Transverse colon (tissue), 4 donors: ENCODE data around the gene TMEM238. TPM values are rescaled to one million over a fixed set of nuclear protein-coding genes. Genes with fewer than 3 reads are reported as not detected.

Experiments
- DNase-seq: peaks from one replicate; pipeline ENCODE4 v3.0.0-alpha.2; 2019
- H3K27ac ChIP-seq, 4 donors: fragments of 200-600 bp; sonication (generic); 2 replicates each; pipeline ENCODE4 v1.5.1; 2016 to 2018; ENCODE audit warnings: inconsistent platforms in 4 of 4
- H3K27me3 ChIP-seq: fragments of 200-600 bp; sonication (generic); 2 replicates; pipeline ENCODE4 v1.5.1; 2017; ENCODE audit warnings: inconsistent platforms
- H3K36me3 ChIP-seq, 4 donors: fragments of 200-600 bp; sonication (generic); 2 replicates each; pipeline ENCODE4 v1.5.1; 2017 to 2019; ENCODE audit warnings: inconsistent platforms in 4 of 4
- H3K4me1 ChIP-seq, 4 donors: fragments of 200-600 bp; sonication (generic); 2 replicates each; pipeline ENCODE4 v1.5.1; 2017 to 2020; ENCODE audit warnings: inconsistent platforms in 4 of 4
- H3K4me3 ChIP-seq, 4 donors: fragments of 200-600 bp; sonication (generic); 1 replicate in 1 of 4; 2 replicates in 3 of 4; pipeline versions ENCODE4 v1.5.1 to v1.6.1; 2017 to 2019; ENCODE audit warnings: inconsistent platforms in 4 of 4
- H3K9me3 ChIP-seq, 2 donors: fragments of 200-600 bp; sonication (generic); 2 replicates each; pipeline ENCODE4 v1.5.1; 2017 to 2019; ENCODE audit warnings: inconsistent platforms in 2 of 2
- EP300 ChIP-seq: sonication (generic); formaldehyde crosslinking; IDR thresholded peaks from one replicate; pipeline ENCODE4 v1.6.1; 2017; ENCODE audit warnings: antibody characterized with exemption, low read depth
- POLR2A ChIP-seq: fragments of 450-650 bp; IDR thresholded peaks from one replicate; pipeline ENCODE4 v1.6.1; 2016; ENCODE audit warnings: antibody characterized with exemption, mild to moderate bottlenecking, moderate library complexity
- POLR2AphosphoS5 ChIP-seq, 3 donors: sonication (generic); formaldehyde crosslinking; IDR thresholded peaks; one replicate each; pipeline ENCODE4 v1.6.1; 2016; ENCODE audit warnings: antibody characterized with exemption in 3 of 3
- WGBS, 2 donors: methylation state at CpG; one replicate each; pipeline ENCODE4 v1.1.5; 2018; ENCODE audit warnings: low coverage in 1 of 2; 5-methylcytosine and 5-hydroxymethylcytosine counted together
- in situ Hi-C, 4 donors: fragments of 200-750 bp; cut with MboI; loops; one replicate each; pipeline versions ENCODE4 v1.15.0 to v1.15.1; 2017; ENCODE audit warnings: low sequenced_read_pairs in 3 of 4, low pct_ligation_motif_present in 1 of 4, low pct_unique_long_range_greater_than_20kb in 1 of 4
- intact Hi-C: fragments of 100-400 bp; cut with DNase I; formaldehyde crosslinking; loops from one replicate; pipeline ENCODE4 v1.15.1; 2023; ENCODE audit warnings: low total_unique reads
- total RNA-seq, 4 donors: library from RNA; depleted of rRNA; stranded (reverse); fragments of >200 nt; gene quantifications; one replicate each; pipeline ENCODE4 v1.1.0, GENCODE V29; 2016
- TF ChIP-seq, protein P1 (sequence below), 5 experiments: fragments of 200-600 bp in 3 of 5; fragments of 450-650 bp in 2 of 5; sonication (generic) in 3 of 5; IDR thresholded peaks; 1 replicate in 2 of 5; 2 replicates in 3 of 5; pipeline ENCODE4 v1.5.1; 2016 to 2017; ENCODE audit warnings: antibody characterized with exemption in 5 of 5, inconsistent platforms in 3 of 5, mild to moderate bottlenecking in 2 of 5, moderate library complexity in 1 of 5

Gene TMEM238
- total RNA-seq, 4 donors from 2014 or later, result 12.0 to 199 (median 42.5) TPM

DNA sequence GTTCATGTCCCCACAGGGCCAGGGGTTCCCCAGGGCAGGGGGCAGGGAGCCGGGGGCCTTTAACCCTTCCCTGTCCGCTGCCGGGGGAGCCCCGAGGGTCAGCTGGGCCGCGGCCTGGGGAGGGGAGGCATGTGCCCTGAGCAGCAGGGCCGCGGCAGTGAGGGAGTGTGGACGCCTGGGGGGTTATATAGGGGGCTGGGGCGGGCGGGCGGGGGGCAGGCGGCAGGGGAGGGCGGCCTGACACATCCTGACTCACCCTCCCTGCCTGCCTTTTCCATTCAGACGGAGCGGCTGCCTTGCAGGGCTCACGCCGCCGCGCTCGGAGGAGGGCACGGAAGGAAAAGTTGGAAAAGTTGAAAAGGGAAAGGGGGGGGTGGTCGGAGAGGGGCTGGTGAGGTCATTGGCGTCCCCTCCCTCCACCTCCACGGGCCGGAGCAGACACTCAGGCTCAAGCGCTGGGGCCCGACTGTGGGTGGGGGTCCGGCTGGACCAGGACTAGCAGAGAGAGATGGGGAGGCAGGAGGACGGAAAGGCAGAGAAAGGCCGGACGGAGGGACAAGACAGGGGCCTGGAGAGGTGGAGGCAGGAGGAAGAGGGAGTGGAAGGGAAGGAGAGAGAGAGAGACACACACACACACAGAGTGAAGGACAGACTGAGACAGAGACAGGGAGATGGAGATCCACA is 13.6 kb downstream of the TMEM238 start, which contains the start of gene IL11:
IL11 (minus strand) TSS at position 159 of the 684 bp plus-strand sequence; CDS start at position 6, 153 bp downstream.
- intact Hi-C loops, result no loop called here
- in situ Hi-C loops, result no loop called here

GRCh38 chr19:55369653-55370304 is 14.3 kb downstream of the TMEM238 start:
- no peak for DNase-seq
- H3K4me3 ChIP-seq, result peak overlapping the region in 2 of 4 donors; percentile 19 to 44
- 2% methylated on average over 33 of the region's 59 CpGs; no CpG with 5 or more reads in 1 of the 2 donors for WGBS, 2 donors

More for the DNA sequence above, 13.6 kb downstream of the TMEM238 start, which contains the start of gene IL11:
- peak within 1 kb of the TSS in 2 of 4 donors; percentile 19 to 44 for H3K4me3 ChIP-seq
- H3K4me1 ChIP-seq, result peaks cover 3 to 27% (median 18%) of the 10 kb centered on the region in 4 donors
- no peaks in the 10 kb centered on the region for H3K9me3 ChIP-seq
- TF ChIP-seq POLR2AphosphoS5 (IDR thresholded peaks at IDR 0.05), result no peak
- no peak for TF ChIP-seq EP300
- TF ChIP-seq, protein P1, sequence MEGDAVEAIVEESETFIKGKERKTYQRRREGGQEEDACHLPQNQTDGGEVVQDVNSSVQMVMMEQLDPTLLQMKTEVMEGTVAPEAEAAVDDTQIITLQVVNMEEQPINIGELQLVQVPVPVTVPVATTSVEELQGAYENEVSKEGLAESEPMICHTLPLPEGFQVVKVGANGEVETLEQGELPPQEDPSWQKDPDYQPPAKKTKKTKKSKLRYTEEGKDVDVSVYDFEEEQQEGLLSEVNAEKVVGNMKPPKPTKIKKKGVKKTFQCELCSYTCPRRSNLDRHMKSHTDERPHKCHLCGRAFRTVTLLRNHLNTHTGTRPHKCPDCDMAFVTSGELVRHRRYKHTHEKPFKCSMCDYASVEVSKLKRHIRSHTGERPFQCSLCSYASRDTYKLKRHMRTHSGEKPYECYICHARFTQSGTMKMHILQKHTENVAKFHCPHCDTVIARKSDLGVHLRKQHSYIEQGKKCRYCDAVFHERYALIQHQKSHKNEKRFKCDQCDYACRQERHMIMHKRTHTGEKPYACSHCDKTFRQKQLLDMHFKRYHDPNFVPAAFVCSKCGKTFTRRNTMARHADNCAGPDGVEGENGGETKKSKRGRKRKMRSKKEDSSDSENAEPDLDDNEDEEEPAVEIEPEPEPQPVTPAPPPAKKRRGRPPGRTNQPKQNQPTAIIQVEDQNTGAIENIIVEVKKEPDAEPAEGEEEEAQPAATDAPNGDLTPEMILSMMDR (IDR thresholded peaks at IDR 0.05), result no peak
- TF ChIP-seq POLR2A, result no peak
- H3K27me3 ChIP-seq, result peaks cover 81% of the 10 kb centered on the region
- no peak for DNase-seq
- H3K36me3 ChIP-seq, result no peaks in the 10 kb centered on the region
- H3K27ac ChIP-seq, result peak within 1 kb of the TSS in 1 of 4 donors; percentile 41
- 9 to 15% methylated on average over 11 to 29 of the region's 32 CpGs for WGBS, 2 donors

DNA sequence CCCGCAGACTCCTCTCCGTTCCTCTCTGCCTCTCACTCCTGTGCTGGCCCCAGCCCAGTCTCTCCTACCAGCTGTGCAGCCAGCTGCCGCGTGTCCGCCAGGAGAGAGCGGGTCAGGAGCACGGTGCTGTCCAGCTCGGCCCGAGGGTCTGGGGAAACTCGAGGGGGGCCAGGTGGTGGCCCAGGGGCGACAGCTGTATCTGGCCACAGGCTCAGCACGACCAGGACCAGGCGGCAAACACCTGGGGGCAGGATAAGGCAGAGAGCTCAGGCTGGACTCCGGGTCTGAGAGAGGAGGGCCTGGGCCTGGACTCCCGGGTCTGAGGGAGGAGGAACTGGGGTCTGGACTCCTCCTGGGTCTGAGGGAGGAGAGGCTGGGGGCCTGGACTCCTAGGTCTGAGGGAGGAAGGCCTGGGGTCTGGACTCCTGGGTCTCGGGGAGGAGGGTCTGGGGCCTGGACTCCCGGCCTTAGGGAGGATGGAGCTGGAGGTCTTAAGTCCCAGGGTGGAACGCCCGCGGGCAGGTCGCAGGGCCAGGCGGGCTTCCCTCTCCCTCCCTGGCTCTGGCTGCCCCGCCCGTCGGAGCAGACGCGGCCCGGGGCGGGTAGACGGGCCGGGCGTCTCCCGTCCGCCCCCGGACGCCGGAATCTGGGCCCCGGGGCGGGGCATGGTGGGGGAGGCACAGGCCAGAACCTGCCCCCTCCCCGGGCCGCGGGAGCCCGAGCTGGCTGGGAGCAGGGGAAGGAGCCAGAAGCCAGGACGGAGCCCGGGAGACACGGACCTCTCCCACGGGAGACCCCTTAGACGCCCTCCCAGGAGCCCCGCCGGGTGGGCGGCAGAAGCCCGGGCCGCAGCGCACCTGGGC is 15.2 kb downstream of the TMEM238 start:
- DNase-seq, result no peak
- intact Hi-C loops, result no loop called here
- WGBS, 2 donors, result 8% methylated on average over 48 of the region's 54 CpGs; no CpG with 5 or more reads in 1 of the 2 donors
- TF ChIP-seq POLR2A (no peak), EP300 (no peak), POLR2AphosphoS5 (IDR thresholded peaks at IDR 0.05) (no peak)
- TF ChIP-seq, protein P1 (IDR thresholded peaks at IDR 0.05), result no peak
- Histone ChIP-seq H3K36me3 (no peaks in the 10 kb centered on the region), H3K27me3 (peaks cover 69% of the 10 kb centered on the region), H3K4me1 (peaks cover 3 to 22% (median 15%) of the 10 kb centered on the region in 4 donors), H3K9me3 (no peaks in the 10 kb centered on the region), H3K4me3 (peak overlapping the region in 2 of 4 donors; percentile 12 to 35), H3K27ac (no peak overlapping the region)
- in situ Hi-C loops, result no loop called here

More at GRCh38 chr19:55369653-55370304, 14.3 kb downstream of the TMEM238 start:
- in situ Hi-C loops (no loop called here), intact Hi-C loops (no loop called here)
- no peaks in the 10 kb centered on the region for H3K36me3 ChIP-seq
- TF ChIP-seq, protein P1 (IDR thresholded peaks at IDR 0.05), result no peak
- H3K9me3 ChIP-seq, result no peaks in the 10 kb centered on the region
- H3K27ac ChIP-seq, result peak overlapping the region in 1 of 4 donors; percentile 41
- peaks cover 3 to 27% (median 18%) of the 10 kb centered on the region in 4 donors for H3K4me1 ChIP-seq
- peaks cover 77% of the 10 kb centered on the region for H3K27me3 ChIP-seq

- H3K36me3 ChIP-seq, result no peaks in the 10 kb centered on the region
- no peaks in the 10 kb centered on the region for H3K9me3 ChIP-seq
- in situ Hi-C loops (no loop called here), intact Hi-C loops (no loop called here)
- H3K27me3 ChIP-seq, result peaks cover 61% of the 10 kb centered on the region
- H3K27ac ChIP-seq, result no peak overlapping the region
- H3K4me3 ChIP-seq, result no peak overlapping the region
- TF ChIP-seq EP300 (no peak), POLR2A (no peak), POLR2AphosphoS5 (IDR thresholded peaks at IDR 0.05) (no peak)
- TF ChIP-seq, protein P1 (IDR thresholded peaks at IDR 0.05), result no peak
- WGBS, 2 donors, result 72% methylated on average over 10 of the region's 16 CpGs; no CpG with 5 or more reads in 1 of the 2 donors
- H3K4me1 ChIP-seq, result peaks cover 3 to 17% (median 14%) of the 10 kb centered on the region in 4 donors
- DNase-seq, result no peak
Observed at GRCh38 chr19:55368106-55368505, 16.0 kb downstream of the TMEM238 start.
